Measurements from ENCODE around the gene ATG13.

The ATG13 gene

DNA sequence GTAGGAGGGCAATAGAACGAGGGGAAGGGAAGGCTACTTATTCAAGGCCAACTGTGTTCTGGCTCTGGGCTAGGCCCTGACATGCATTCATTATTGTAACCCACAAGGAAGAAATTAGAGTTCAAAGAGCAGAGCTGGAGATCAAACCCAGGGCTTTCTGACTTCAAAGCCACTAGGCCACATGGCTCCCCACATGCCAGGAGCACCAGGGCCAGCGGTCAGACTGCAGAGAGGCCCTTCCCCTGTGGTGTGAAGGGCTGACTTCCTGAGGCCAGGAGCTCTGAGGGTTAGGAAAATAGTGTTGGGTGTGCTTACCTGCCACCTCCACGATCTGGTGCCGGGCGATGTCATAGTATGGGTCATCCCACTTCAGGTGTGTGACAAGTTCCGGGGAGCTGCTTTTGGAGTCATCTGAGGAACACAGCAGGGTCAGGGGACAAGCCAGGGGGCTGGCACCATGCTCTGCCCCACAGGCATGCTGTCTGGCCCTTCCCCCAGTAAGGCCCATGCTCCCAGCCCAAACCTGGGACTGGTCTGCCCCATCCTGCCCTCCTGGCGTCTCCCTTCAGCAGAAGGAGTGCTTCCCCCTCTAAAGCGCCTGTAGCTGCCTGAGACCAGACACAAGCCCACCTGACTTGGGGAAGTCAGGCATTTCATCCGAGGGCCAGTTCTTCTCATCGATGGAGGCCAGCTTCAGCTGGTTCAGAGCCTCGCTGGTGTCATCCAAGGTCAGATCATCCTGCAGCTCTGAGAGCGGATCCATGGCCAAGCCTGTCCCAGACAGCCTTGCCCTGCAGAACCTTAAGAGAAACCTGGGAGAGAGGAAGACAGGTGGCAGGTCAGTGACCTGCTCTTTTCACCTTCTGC is 78.2 kb downstream of the ATG13 start:
- no peak overlapping the region for H3K4me3 ChIP-seq (ENCODE audit: low read depth, low read length)
- TF ChIP-seq, protein P1, sequence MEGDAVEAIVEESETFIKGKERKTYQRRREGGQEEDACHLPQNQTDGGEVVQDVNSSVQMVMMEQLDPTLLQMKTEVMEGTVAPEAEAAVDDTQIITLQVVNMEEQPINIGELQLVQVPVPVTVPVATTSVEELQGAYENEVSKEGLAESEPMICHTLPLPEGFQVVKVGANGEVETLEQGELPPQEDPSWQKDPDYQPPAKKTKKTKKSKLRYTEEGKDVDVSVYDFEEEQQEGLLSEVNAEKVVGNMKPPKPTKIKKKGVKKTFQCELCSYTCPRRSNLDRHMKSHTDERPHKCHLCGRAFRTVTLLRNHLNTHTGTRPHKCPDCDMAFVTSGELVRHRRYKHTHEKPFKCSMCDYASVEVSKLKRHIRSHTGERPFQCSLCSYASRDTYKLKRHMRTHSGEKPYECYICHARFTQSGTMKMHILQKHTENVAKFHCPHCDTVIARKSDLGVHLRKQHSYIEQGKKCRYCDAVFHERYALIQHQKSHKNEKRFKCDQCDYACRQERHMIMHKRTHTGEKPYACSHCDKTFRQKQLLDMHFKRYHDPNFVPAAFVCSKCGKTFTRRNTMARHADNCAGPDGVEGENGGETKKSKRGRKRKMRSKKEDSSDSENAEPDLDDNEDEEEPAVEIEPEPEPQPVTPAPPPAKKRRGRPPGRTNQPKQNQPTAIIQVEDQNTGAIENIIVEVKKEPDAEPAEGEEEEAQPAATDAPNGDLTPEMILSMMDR (conservative IDR thresholded peaks at IDR 0.05; ENCODE audit: low read depth, low read length) = no peak
- no peak for DNase-seq (ENCODE audit: low read depth)

DNA sequence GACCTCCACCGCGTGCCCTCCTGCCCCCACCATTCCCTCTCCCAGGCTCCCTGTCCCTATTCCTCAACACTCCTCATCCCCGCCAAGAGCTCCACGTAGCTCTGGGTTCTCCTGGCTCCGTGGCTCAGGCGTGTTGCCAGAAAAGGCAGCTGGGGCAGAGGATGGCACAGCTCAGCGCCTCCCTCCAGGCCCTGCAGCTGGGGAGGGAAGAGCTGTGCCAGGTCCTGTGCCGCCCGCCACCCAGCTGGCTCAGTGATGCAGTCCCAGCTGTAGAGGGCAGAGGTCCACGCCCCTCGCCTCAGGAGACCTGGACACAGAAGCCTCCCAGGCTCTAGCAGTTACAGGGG is 78.8 kb downstream of the ATG13 start:
- DNase-seq (ENCODE audit: low read depth) = no peak
- TF ChIP-seq, protein P1 (conservative IDR thresholded peaks at IDR 0.05; ENCODE audit: low read depth, low read length) = no peak
- H3K4me3 ChIP-seq (ENCODE audit: low read depth, low read length) = no peak overlapping the region

DNA sequence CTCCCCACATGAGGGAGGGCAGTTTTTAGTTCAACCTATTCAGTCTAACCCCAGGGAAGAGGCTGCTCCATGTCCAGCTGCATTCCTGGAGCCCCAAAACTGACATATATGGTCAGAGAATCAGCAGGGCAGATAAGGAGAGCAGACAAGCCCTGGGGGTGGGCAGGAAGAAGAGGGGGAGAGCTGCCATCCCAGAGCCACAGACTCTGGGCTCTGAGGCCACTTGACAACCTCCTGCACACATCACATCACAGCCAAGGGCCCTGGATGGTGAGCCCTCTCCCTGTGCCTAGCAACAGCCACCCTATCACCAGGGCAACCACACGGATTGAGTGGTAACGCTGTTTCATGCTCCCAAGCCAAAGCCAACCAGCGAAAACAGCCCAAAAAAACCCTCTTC is 80.0 kb downstream of the ATG13 start:
- no peak overlapping the region for H3K4me3 ChIP-seq (ENCODE audit: low read depth, low read length)
- TF ChIP-seq, protein P1 (conservative IDR thresholded peaks at IDR 0.05; ENCODE audit: low read depth, low read length) = no peak
- DNase-seq (ENCODE audit: low read depth) = peak; percentile 39

DNA sequence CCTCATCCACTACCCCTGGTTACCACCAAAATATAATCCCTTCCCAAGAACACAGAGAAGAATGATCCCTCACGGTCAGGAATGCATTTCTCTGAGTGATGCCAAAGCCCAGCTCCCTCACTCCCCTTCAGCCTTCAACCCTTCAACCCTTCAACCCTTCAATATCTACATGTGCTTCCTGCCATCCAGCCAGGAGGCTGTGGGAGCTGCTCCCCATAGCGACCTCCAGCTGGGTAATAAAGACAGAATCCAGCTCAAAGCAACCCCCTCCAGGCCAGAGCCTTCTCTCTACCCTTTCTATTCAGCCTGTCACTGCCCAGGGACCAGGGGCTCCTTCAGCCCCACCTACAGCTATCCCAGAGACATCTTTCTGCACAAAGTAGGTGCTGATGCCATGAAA is 80.4 kb downstream of the ATG13 start:
- TF ChIP-seq, protein P1 (conservative IDR thresholded peaks at IDR 0.05; ENCODE audit: low read depth, low read length) = no peak
- no peak for DNase-seq (ENCODE audit: low read depth)
- H3K4me3 ChIP-seq (ENCODE audit: low read depth, low read length) = no peak overlapping the region

DNA sequence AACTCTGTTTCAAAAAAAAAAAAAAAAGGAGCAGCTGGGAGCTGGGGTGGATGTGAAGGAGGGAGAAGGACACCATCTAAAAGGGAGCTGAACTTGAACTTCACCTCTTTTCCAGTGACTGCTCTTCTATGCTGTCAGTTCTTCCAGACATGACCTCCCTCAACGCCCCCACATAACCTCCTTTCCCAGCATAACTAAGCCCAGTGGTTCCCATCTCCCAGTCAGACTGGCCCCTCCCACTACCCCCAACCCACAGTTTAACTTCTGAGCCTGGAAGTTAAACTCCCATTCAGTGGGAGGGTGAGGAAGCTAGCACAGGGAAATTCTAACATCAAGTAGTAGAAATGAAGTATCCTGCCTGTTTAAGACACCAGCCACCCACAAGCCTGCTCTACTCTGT is 81.2 kb downstream of the ATG13 start:
- TF ChIP-seq, protein P1 (conservative IDR thresholded peaks at IDR 0.05; ENCODE audit: low read depth, low read length) = no peak
- peak overlapping the region; percentile 16 for H3K4me3 ChIP-seq (ENCODE audit: low read depth, low read length)
- no peak for DNase-seq (ENCODE audit: low read depth)

DNA sequence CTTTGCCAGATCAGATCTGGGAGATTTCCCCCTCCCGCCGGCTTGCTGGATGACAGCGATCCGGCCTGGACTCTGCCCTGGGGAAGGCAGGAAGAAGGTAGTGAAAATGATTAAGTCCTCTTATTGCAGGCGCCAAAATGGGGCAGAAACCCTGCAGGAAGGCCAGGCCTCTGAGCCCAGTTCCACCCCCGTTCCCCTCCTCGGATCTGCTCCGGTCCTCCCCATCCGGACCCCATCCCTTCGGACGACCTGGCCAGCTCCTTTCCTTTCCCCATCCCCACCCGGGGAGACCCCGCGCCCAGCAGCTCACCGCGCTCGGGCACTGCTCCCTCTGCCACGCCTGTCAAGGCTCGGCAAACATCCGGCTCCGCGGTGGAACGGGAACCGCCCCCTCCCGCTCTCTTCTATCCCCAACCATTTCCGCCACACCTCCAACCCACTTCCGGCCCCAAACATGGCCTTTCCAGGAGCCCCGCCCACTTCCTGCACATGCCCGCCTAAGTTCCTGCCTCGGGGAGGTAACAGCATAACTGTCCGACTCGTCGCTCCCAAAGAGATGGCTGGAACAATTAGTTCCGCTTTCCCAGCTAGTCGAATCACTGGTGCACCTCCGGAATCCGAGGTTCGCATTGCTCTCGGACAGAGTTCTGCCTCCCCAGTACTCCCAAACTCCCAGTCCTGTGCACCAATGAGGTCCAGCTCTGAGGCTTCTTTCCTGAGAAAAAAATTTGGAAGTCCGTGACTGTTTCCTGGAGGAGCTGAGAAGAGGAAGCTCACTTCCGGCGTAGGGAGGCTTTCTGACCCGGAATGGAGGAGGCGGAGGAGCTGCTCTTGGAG is 83.1 kb downstream of the ATG13 start, which contains the start of the genes ARHGAP1 and ZNF408:
ARHGAP1 (minus strand) TSS at position 379 of the 837 bp plus-strand sequence. CDS start 4,512 bp downstream, outside the sequence.
ZNF408 (plus strand) TSS at position 791 of the 837 bp plus-strand sequence; CDS start at position 808, 17 bp downstream.
- TF ChIP-seq, protein P1 (conservative IDR thresholded peaks at IDR 0.05; ENCODE audit: low read depth, low read length) = no peak
- DNase-seq (ENCODE audit: low read depth) = peak; percentile 99
- H3K4me3 ChIP-seq (ENCODE audit: low read depth, low read length) = peak within 1 kb of the TSS; percentile 96

All from choroid plexus epithelial cell (primary cell).